HUES64 (cell line): ENCODE results near the gene DOCK2.
"Not testable (repeated sequence)": the region's sequence is repeated elsewhere in the genome, so short reads cannot be mapped to it uniquely, and the experiment has no call there.

ENCODE experiments used
- H3K27ac ChIP-seq: 2 replicates; pipeline ENCODE4 v1.7.0; 2013; ENCODE audit warnings: low read depth, low read length, inconsistent platforms
- H3K27me3 ChIP-seq: 2 replicates; pipeline ENCODE4 v1.6.1; 2013; ENCODE audit warnings: mild to moderate bottlenecking, low read length; ENCODE audit not compliant: insufficient read depth
- H3K36me3 ChIP-seq: 2 replicates; pipeline ENCODE4 v1.6.1; 2013; ENCODE audit warnings: mild to moderate bottlenecking, low read length; ENCODE audit not compliant: insufficient read depth
- H3K4me1 ChIP-seq: 2 replicates; pipeline ENCODE4 v1.6.1; 2013; ENCODE audit warnings: mild to moderate bottlenecking, low read length, moderate library complexity; ENCODE audit not compliant: insufficient read depth
- H3K4me3 ChIP-seq: 2 replicates; pipeline ENCODE4 v1.5.1; 2013; ENCODE audit warnings: mild to moderate bottlenecking, low read length, moderate library complexity
- H3K9ac ChIP-seq: 2 replicates; pipeline ENCODE4 v1.6.1; 2013; ENCODE audit warnings: mild to moderate bottlenecking, low read depth, low read length
- H3K9me3 ChIP-seq: 2 replicates; pipeline ENCODE4 v1.6.1; 2013; ENCODE audit warnings: low read depth, low read length; ENCODE audit not compliant: insufficient read depth
- WGBS: fragments of 150-250, 120-280 bp; methylation state at CpG from one replicate; pipeline ENCODE4 v1.1.7; 2013; ENCODE audit warnings: missing lambda C conversion rate; 5-methylcytosine and 5-hydroxymethylcytosine counted together

Gene DOCK2

GRCh38 chr5:169808880-169809279 is 171.8 kb downstream of the DOCK2 start:
- H3K27ac ChIP-seq, result peak overlapping the region; percentile 17; the same call in 1 of the 2 replicates
- not testable (repeated sequence) for H3K36me3 ChIP-seq, H3K27me3 ChIP-seq, H3K9me3 ChIP-seq, H3K9ac ChIP-seq
- WGBS, result 74% methylated on average over 3 of the region's 3 CpGs
- peak overlapping the region; percentile 6; the same call in 1 of the 2 replicates for H3K4me3 ChIP-seq
- peaks cover 42% of the 10 kb centered on the region for H3K4me1 ChIP-seq

GRCh38 chr5:169809281-169809680 is 172.2 kb downstream of the DOCK2 start:
- H3K36me3 ChIP-seq, result no peaks in the 10 kb centered on the region
- no peaks in the 10 kb centered on the region for H3K27me3 ChIP-seq
- H3K9ac ChIP-seq, result no peak overlapping the region
- peaks cover 42% of the 10 kb centered on the region for H3K4me1 ChIP-seq
- H3K4me3 ChIP-seq, result no peak overlapping the region
- H3K9me3 ChIP-seq, result no peaks in the 10 kb centered on the region
- no peak overlapping the region for H3K27ac ChIP-seq
- WGBS, result 70% methylated on average over 5 of the region's 5 CpGs

- no peaks in the 10 kb centered on the region for H3K36me3 ChIP-seq
- 96% methylated on average over 4 of the region's 5 CpGs for WGBS
- no peak overlapping the region for H3K9ac ChIP-seq
- no peaks in the 10 kb centered on the region for H3K9me3 ChIP-seq
- H3K4me3 ChIP-seq, result no peak overlapping the region
- H3K27ac ChIP-seq, result no peak overlapping the region
- H3K27me3 ChIP-seq, result no peaks in the 10 kb centered on the region
- peaks cover 42% of the 10 kb centered on the region for H3K4me1 ChIP-seq
These were observed 173.4 kb downstream of the DOCK2 start for GRCh38 chr5:169810524-169810923.

GRCh38 chr5:169811023-169811422 is 173.9 kb downstream of the DOCK2 start:
- H3K4me1 ChIP-seq, result peaks cover 42% of the 10 kb centered on the region

GRCh38 chr5:169811680-169812079 is 174.6 kb downstream of the DOCK2 start:
- peaks cover 42% of the 10 kb centered on the region for H3K4me1 ChIP-seq
- WGBS, result 84% methylated on average over 5 of the region's 5 CpGs
- no peak overlapping the region for H3K4me3 ChIP-seq
- H3K9me3 ChIP-seq, result no peaks in the 10 kb centered on the region
- H3K9ac ChIP-seq, result no peak overlapping the region
- no peaks in the 10 kb centered on the region for H3K36me3 ChIP-seq
- no peaks in the 10 kb centered on the region for H3K27me3 ChIP-seq
- H3K27ac ChIP-seq, result no peak overlapping the region

More at GRCh38 chr5:169811023-169811422, 173.9 kb downstream of the DOCK2 start:
- no peaks in the 10 kb centered on the region for H3K27me3 ChIP-seq
- 89% methylated on average over 5 of the region's 5 CpGs for WGBS
- no peak overlapping the region for H3K9ac ChIP-seq
- H3K27ac ChIP-seq, result no peak overlapping the region
- no peaks in the 10 kb centered on the region for H3K9me3 ChIP-seq
- no peak overlapping the region for H3K4me3 ChIP-seq
- H3K36me3 ChIP-seq, result no peaks in the 10 kb centered on the region

GRCh38 chr5:169812786-169813185 is 175.7 kb downstream of the DOCK2 start:
- Histone ChIP-seq H3K9me3 (no peaks in the 10 kb centered on the region), H3K4me3 (no peak overlapping the region), H3K4me1 (peaks cover 40% of the 10 kb centered on the region), H3K9ac (no peak overlapping the region), H3K27ac (no peak overlapping the region), H3K36me3 (no peaks in the 10 kb centered on the region), H3K27me3 (no peaks in the 10 kb centered on the region)
- WGBS, result 49% methylated on average over 6 of the region's 6 CpGs

- Histone ChIP-seq H3K4me3 (no peak overlapping the region), H3K36me3 (no peaks in the 10 kb centered on the region), H3K9me3 (no peaks in the 10 kb centered on the region), H3K27ac (no peak overlapping the region), H3K9ac (no peak overlapping the region), H3K4me1 (peaks cover 30% of the 10 kb centered on the region), H3K27me3 (no peaks in the 10 kb centered on the region)
- WGBS, result 95% methylated on average over 3 of the region's 3 CpGs
These were observed 177.0 kb downstream of the DOCK2 start for GRCh38 chr5:169814045-169814444.

GRCh38 chr5:169814522-169814921 is 177.4 kb downstream of the DOCK2 start:
- H3K4me3 ChIP-seq, result no peak overlapping the region
- no peaks in the 10 kb centered on the region for H3K27me3 ChIP-seq
- no peak overlapping the region for H3K27ac ChIP-seq
- no peaks in the 10 kb centered on the region for H3K9me3 ChIP-seq
- no CpG with 5 or more reads among the region's 1 CpG for WGBS
- peaks cover 26% of the 10 kb centered on the region for H3K4me1 ChIP-seq
- H3K36me3 ChIP-seq, result no peaks in the 10 kb centered on the region
- no peak overlapping the region for H3K9ac ChIP-seq

- WGBS, result 93% methylated on average over 2 of the region's 2 CpGs
- H3K36me3 ChIP-seq, result no peaks in the 10 kb centered on the region
These were observed 180.0 kb downstream of the DOCK2 start for GRCh38 chr5:169817031-169817430.

GRCh38 chr5:169826618-169827017 is 189.5 kb downstream of the DOCK2 start:
- 70% methylated on average over 5 of the region's 5 CpGs for WGBS

More at GRCh38 chr5:169817031-169817430, 180.0 kb downstream of the DOCK2 start:
- H3K9ac ChIP-seq, result no peak overlapping the region
- no peaks in the 10 kb centered on the region for H3K27me3 ChIP-seq
- peaks cover 9% of the 10 kb centered on the region; the same call in 1 of the 2 replicates for H3K4me1 ChIP-seq
- H3K9me3 ChIP-seq, result no peaks in the 10 kb centered on the region
- no peak overlapping the region for H3K27ac ChIP-seq
- no peak overlapping the region for H3K4me3 ChIP-seq

GRCh38 chr5:169827769-169828168 is 190.7 kb downstream of the DOCK2 start:
- H3K4me1 ChIP-seq, result peaks cover 3% of the 10 kb centered on the region; the same call in 1 of the 2 replicates
- H3K9me3 ChIP-seq, result no peaks in the 10 kb centered on the region
- no peaks in the 10 kb centered on the region for H3K27me3 ChIP-seq
- 77% methylated on average over 3 of the region's 3 CpGs for whole genome bisulfite sequencing
- no peak overlapping the region for H3K27ac ChIP-seq
- no peak overlapping the region for H3K9ac ChIP-seq
- H3K36me3 ChIP-seq, result no peaks in the 10 kb centered on the region
- H3K4me3 ChIP-seq, result no peak overlapping the region

More at GRCh38 chr5:169826618-169827017, 189.5 kb downstream of the DOCK2 start:
- no peak overlapping the region for H3K4me3 ChIP-seq
- H3K4me1 ChIP-seq, result peaks cover 3% of the 10 kb centered on the region; the same call in 1 of the 2 replicates
- H3K27ac ChIP-seq, result no peak overlapping the region
- H3K27me3 ChIP-seq, result no peaks in the 10 kb centered on the region
- no peak overlapping the region for H3K9ac ChIP-seq
- H3K36me3 ChIP-seq, result no peaks in the 10 kb centered on the region
- H3K9me3 ChIP-seq, result no peaks in the 10 kb centered on the region

GRCh38 chr5:169828385-169828784 is 191.3 kb downstream of the DOCK2 start:
- H3K9me3 ChIP-seq, result no peaks in the 10 kb centered on the region
- H3K4me3 ChIP-seq, result no peak overlapping the region
- H3K27me3 ChIP-seq, result no peaks in the 10 kb centered on the region
- H3K9ac ChIP-seq, result no peak overlapping the region
- no peak overlapping the region for H3K27ac ChIP-seq
- no peaks in the 10 kb centered on the region for H3K36me3 ChIP-seq
- peaks cover 3% of the 10 kb centered on the region; the same call in 1 of the 2 replicates for H3K4me1 ChIP-seq
- 84% methylated on average over 4 of the region's 4 CpGs for WGBS
